HepG2 (cell line): Measurements from ENCODE around the gene PEPD. TPM values are rescaled to one million over a fixed set of nuclear protein-coding genes. Genes with fewer than 3 reads are reported as not detected.

Experiments
- CCDC6 ChIP-seq: sonication (generic); formaldehyde crosslinking; IDR thresholded peaks from 2 replicates; pipeline ENCODE4 v1.8.1; 2022; ENCODE audit warnings: mild to moderate bottlenecking, missing genetic modification reagents, moderate library complexity
- GTF2F1 ChIP-seq: fragments of 150-350 bp; IDR thresholded peaks from 2 replicates; pipeline ENCODE4 v1.6.1; 2014; ENCODE audit warnings: low read length
- HCFC1 ChIP-seq: fragments of 150-350 bp; IDR thresholded peaks from 2 replicates; pipeline ENCODE4 v1.6.1; 2014; ENCODE audit warnings: low read depth, low read length
- HIVEP1 ChIP-seq: sonication (generic); formaldehyde crosslinking; IDR thresholded peaks from 2 replicates; pipeline ENCODE4 v1.4.0; 2020; ENCODE audit warnings: mild to moderate bottlenecking, missing genetic modification reagents
- KLF11 ChIP-seq: IDR thresholded peaks from 2 replicates; pipeline ENCODE4 v1.6.1; 2016; ENCODE audit warnings: missing compliant biosample characterization
- MXI1 ChIP-seq: IDR thresholded peaks from 3 replicates; pipeline ENCODE4 v1.6.1; 2012; ENCODE audit warnings: low read depth, low read length, inconsistent platforms, borderline replicate concordance
- NCOA2 ChIP-seq: sonication (generic); formaldehyde crosslinking; IDR thresholded peaks from 2 replicates; pipeline ENCODE4 v1.8.0; 2022; ENCODE audit warnings: inconsistent platforms
- NPAS2 ChIP-seq: sonication (generic); formaldehyde crosslinking; IDR thresholded peaks from 2 replicates; pipeline ENCODE4 v1.8.0; 2022; ENCODE audit warnings: mild to moderate bottlenecking, missing genetic modification reagents, borderline replicate concordance
- RBM39 ChIP-seq: fragments of 200-400 bp; formaldehyde crosslinking; IDR thresholded peaks from one replicate; pipeline ENCODE4 v1.6.1; 2018; ENCODE audit warnings: antibody characterized with exemption, mild to moderate bottlenecking, low read depth, low read length; ENCODE audit not compliant: poor library complexity, severe bottlenecking
- RXRA ChIP-seq: sonication (generic); formaldehyde crosslinking; IDR thresholded peaks from 2 replicates; pipeline ENCODE4 v1.5.1; 2020; ENCODE audit warnings: missing genetic modification reagents
- SMAD3 ChIP-seq: sonication (generic); formaldehyde crosslinking; IDR thresholded peaks from 2 replicates; pipeline ENCODE4 v1.4.0; 2020; ENCODE audit warnings: missing genetic modification reagents
- SOX13 ChIP-seq, 3 experiments: fragments of 450-650 bp in 1 of 3; sonication (generic) in 1 of 3; formaldehyde crosslinking in 1 of 3; IDR thresholded peaks in 2 of 3; conservative IDR thresholded peaks in 1 of 3; 2 replicates each; pipeline versions ENCODE4 v1.5.0 to v1.6.1; 2016 to 2020; ENCODE audit warnings: antibody characterized with exemption in 1 of 3, mild to moderate bottlenecking in 1 of 3, missing compliant biosample characterization in 1 of 3, missing genetic modification reagents in 1 of 3, moderate library complexity in 1 of 3
- TBX2 ChIP-seq: sonication (generic); formaldehyde crosslinking; IDR thresholded peaks from 2 replicates; pipeline ENCODE4 v1.5.0; 2020; ENCODE audit warnings: missing genetic modification reagents, mild to moderate bottlenecking, borderline replicate concordance
- TP53 ChIP-seq: sonication (generic); formaldehyde crosslinking; conservative IDR thresholded peaks from 2 replicates; pipeline ENCODE4 v1.4.0; 2020; ENCODE audit warnings: missing genetic modification reagents
- ZFP62 ChIP-seq: sonication (generic); formaldehyde crosslinking; IDR thresholded peaks from 2 replicates; pipeline ENCODE4 v1.4.0; 2020; ENCODE audit warnings: missing genetic modification reagents
- ZMYM2 ChIP-seq: sonication (generic); formaldehyde crosslinking; IDR thresholded peaks from 2 replicates; pipeline ENCODE4 v1.8.0; 2022; ENCODE audit warnings: mild to moderate bottlenecking, missing genetic modification reagents
- ZNF205 ChIP-seq: IDR thresholded peaks from 2 replicates; pipeline ENCODE4 v1.6.1; 2018; ENCODE audit warnings: missing biosample characterization, missing genetic modification reagents
- ZNF235 ChIP-seq: sonication (generic); formaldehyde crosslinking; IDR thresholded peaks from 2 replicates; pipeline ENCODE4 v1.8.1; 2023; ENCODE audit warnings: mild to moderate bottlenecking, missing genetic modification reagents, borderline replicate concordance
- ZNF264 ChIP-seq: sonication (generic); formaldehyde crosslinking; IDR thresholded peaks from 2 replicates; pipeline ENCODE4 v1.4.0; 2020; ENCODE audit warnings: missing genetic modification reagents
- ZNF605 ChIP-seq: sonication (generic); formaldehyde crosslinking; IDR thresholded peaks from 2 replicates; pipeline ENCODE4 v1.8.0; 2022; ENCODE audit warnings: mild to moderate bottlenecking, missing genetic modification reagents
- polyA plus RNA-seq, 8 experiments: library from polyadenylated mRNA; depleted of rRNA in 3 of 8; stranded (reverse) in 7 of 8; unstranded in 1 of 8; fragments of >200 nt; fragmentation: Illumina TruSeq in 4 of 8; extraction: Trizol in 4 of 8; gene quantifications; 2 replicates each; pipeline versions ENCODE4 v1.2.1 to v1.2.3, GENCODE V29; 2011 to 2016; ENCODE audit warnings: low read depth in 4 of 8, missing spikeins in 1 of 8, mixed read lengths in 1 of 8; ENCODE audit not compliant: insufficient read depth in 1 of 8
- total RNA-seq, 5 experiments: library from RNA; depleted of rRNA; stranded (reverse); fragments of >200 nt; fragmentation: Illumina TruSeq; extraction: Trizol; gene quantifications; 2 replicates each; pipeline ENCODE4 v1.2.3, GENCODE V29; 2016; ENCODE audit warnings: low read depth in 1 of 5
- TF ChIP-seq, protein P1 (sequence below): sonication (generic); formaldehyde crosslinking; IDR thresholded peaks from 2 replicates; pipeline ENCODE4 v1.5.0; 2020; ENCODE audit warnings: missing genetic modification reagents, mild to moderate bottlenecking, borderline replicate concordance
- TF ChIP-seq, protein P2 (sequence below): IDR thresholded peaks from 2 replicates; pipeline ENCODE4 v1.6.1; 2016; ENCODE audit warnings: mild to moderate bottlenecking, missing biosample characterization, missing genetic modification reagents
- TF ChIP-seq, protein P3 (sequence below): sonication (generic); formaldehyde crosslinking; IDR thresholded peaks from 2 replicates; pipeline ENCODE4 v1.9.0; 2022; ENCODE audit warnings: missing genetic modification reagents, mild to moderate bottlenecking, borderline replicate concordance
- TF ChIP-seq, protein P4 (sequence below): sonication (generic); formaldehyde crosslinking; IDR thresholded peaks from 2 replicates; pipeline ENCODE4 v1.8.0; 2022; ENCODE audit warnings: mild to moderate bottlenecking, missing genetic modification reagents

PEPD gene
- total and polyA plus RNA-seq, 2 of the 13 experiments (the other 11 are each of a cell fraction or from before 2014, with no cell fraction given), result 60.7 to 75.1 TPM

DNA sequence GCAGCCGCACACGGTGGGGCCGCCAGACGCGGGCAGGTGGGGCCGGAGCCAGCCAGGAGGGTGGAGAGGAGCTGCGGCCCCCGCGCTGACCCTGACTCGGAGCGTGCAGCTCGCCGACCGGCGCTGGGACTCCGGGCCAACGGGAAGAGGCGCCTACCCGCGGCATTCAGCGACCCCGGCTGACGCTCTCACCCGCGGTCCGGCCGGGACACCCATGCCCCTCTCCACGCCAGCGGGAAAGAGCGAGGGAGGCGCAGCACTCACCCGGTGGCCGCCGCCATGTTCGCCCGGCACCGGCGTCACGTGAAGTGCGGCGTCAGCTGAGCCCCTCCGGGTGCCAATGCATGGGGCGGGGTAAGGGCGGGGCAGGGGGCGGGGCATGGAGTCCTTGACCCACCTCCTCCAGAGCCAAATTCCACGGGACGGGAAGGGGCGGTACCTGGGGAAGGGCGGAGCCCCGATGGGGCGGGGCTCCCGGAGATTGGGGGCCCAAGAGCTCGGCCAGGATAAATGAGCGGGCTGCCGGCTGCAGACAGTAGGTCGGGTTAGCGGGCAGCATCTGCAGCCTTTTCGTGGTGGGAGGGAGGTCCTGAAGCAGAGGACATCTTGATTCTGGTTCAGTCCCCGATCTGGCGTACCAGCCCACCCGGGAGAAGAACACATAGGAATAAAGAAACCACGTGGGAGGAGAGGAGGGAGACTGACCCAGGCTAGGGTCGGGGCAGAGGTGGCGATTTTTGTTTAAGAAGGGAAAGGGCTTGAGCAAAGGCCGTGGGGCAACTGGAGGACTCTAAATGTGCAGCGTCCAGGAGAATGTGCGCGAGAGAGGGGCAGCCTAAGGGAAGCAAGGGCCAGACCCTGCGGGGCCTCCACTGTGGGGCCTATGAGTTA is at the start of gene PEPD (continued):
- TF ChIP-seq MXI1 (peak; percentile 71; the same call in 2 of the 3 replicates), HIVEP1 (CRISPR knock-in tag) (no peak), NCOA2 (peak; percentile 35; the same call in 1 of the 2 replicates), ZNF235 (CRISPR knock-in tag) (peak; percentile 65; the same call in 1 of the 2 replicates), HCFC1 (peak; percentile 34; the same call in 1 of the 2 replicates), TP53 (CRISPR knock-in tag) (no peak), GTF2F1 (no peak), NPAS2 (CRISPR knock-in tag) (no peak), ZNF205 (no peak), SMAD3 (no peak), KLF11 (CRISPR knock-in tag) (no peak), TBX2 (CRISPR knock-in tag) (peak; percentile 59; the same call in 1 of the 2 replicates), ZNF605 (CRISPR knock-in tag) (no peak), ZMYM2 (CRISPR knock-in tag) (no peak), RBM39 (peak; percentile 67), SOX13 (IDR thresholded peaks at IDR 0.05) (no peak), SOX13 (CRISPR knock-in tag; conservative IDR thresholded peaks at IDR 0.05 in 1 of 2, IDR thresholded peaks at IDR 0.05 in 1 of 2) (0 out of 4 replicates have a peak, but pooled peaks of 1 of the 2 experiments have one; percentile 16), ZNF264 (no peak), CCDC6 (peak; percentile 66), ZFP62 (no peak), RXRA (CRISPR knock-in tag) (no peak)
- TF ChIP-seq, protein P1, sequence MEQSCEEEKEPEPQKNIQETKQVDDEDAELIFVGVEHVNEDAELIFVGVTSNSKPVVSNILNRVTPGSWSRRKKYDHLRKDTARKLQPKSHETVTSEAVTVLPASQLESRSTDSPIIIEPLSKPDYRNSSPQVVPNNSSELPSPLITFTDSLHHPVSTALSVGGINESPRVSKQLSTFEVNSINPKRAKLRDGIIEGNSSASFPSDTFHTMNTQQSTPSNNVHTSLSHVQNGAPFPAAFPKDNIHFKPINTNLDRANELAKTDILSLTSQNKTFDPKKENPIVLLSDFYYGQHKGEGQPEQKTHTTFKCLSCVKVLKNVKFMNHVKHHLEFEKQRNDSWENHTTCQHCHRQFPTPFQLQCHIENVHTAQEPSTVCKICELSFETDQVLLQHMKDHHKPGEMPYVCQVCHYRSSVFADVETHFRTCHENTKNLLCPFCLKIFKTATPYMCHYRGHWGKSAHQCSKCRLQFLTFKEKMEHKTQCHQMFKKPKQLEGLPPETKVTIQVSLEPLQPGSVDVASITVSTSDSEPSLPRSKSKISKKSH (CRISPR knock-in tag), result peak; percentile 66; the same call in 1 of the 2 replicates
- TF ChIP-seq, protein P2, sequence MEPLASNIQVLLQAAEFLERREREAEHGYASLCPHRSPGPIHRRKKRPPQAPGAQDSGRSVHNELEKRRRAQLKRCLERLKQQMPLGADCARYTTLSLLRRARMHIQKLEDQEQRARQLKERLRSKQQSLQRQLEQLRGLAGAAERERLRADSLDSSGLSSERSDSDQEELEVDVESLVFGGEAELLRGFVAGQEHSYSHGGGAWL (CRISPR knock-in tag), result peak; percentile 40; the same call in 1 of the 2 replicates
- TF ChIP-seq, protein P3, sequence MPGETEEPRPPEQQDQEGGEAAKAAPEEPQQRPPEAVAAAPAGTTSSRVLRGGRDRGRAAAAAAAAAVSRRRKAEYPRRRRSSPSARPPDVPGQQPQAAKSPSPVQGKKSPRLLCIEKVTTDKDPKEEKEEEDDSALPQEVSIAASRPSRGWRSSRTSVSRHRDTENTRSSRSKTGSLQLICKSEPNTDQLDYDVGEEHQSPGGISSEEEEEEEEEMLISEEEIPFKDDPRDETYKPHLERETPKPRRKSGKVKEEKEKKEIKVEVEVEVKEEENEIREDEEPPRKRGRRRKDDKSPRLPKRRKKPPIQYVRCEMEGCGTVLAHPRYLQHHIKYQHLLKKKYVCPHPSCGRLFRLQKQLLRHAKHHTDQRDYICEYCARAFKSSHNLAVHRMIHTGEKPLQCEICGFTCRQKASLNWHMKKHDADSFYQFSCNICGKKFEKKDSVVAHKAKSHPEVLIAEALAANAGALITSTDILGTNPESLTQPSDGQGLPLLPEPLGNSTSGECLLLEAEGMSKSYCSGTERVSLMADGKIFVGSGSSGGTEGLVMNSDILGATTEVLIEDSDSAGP (CRISPR knock-in tag), result peak; percentile 46; the same call in 1 of the 2 replicates
- TF ChIP-seq, protein P4, sequence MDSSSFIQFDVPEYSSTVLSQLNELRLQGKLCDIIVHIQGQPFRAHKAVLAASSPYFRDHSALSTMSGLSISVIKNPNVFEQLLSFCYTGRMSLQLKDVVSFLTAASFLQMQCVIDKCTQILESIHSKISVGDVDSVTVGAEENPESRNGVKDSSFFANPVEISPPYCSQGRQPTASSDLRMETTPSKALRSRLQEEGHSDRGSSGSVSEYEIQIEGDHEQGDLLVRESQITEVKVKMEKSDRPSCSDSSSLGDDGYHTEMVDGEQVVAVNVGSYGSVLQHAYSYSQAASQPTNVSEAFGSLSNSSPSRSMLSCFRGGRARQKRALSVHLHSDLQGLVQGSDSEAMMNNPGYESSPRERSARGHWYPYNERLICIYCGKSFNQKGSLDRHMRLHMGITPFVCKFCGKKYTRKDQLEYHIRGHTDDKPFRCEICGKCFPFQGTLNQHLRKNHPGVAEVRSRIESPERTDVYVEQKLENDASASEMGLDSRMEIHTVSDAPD (CRISPR knock-in tag), result no peak
